Measurements from ENCODE around the gene DLGAP1.

Gene DLGAP1

GRCh38 chr18:3530807-3531206 is 924.3 kb downstream of the DLGAP1 start:
- DNase-seq (ENCODE audit: low read depth), result no peak

- no peak for DNase-seq (ENCODE audit: low read depth)
Measured at GRCh38 chr18:3529601-3530000, 925.5 kb downstream of the DLGAP1 start.

DNA sequence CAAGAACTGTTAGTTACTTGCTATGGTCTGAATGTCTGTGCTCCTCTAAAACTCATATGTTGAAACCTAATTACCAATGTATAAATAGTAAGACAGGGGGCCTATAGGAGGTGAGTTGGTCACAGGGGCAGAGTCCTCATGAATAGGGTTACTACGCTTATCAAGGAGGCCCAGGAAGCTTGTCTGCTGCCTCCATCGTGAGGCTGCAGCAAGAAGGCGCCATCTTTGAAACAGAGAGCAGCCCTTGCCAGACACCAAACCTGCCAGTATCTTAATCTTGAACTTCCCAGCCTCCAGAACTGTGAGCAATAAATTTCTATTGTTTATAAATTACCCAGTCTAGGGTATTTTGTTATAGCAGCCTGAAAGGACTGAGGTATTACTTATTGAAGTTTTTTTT is 926.0 kb downstream of the DLGAP1 start:
- no peak for DNase-seq (ENCODE audit: low read depth)

DNA sequence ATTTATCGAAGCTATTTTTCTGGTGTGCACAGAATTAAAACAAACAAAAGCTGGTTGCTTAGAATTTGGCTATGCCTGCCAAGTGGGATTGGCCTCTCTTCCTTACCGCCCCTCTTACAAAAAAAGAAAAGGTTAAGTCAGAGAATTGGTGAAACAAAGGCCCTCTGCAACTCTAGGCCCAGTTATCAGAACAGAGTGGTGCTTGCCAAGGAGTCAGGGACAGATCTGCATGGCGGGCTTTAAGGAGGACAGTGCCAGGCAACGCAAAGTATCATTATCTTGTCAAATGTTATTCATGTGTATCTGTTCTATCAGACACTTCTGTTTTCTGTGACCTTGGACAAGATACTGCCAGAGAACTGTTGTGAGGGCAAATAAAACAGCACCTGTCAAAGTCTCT is 926.9 kb downstream of the DLGAP1 start:
- no peak for DNase-seq (ENCODE audit: low read depth)

DNA sequence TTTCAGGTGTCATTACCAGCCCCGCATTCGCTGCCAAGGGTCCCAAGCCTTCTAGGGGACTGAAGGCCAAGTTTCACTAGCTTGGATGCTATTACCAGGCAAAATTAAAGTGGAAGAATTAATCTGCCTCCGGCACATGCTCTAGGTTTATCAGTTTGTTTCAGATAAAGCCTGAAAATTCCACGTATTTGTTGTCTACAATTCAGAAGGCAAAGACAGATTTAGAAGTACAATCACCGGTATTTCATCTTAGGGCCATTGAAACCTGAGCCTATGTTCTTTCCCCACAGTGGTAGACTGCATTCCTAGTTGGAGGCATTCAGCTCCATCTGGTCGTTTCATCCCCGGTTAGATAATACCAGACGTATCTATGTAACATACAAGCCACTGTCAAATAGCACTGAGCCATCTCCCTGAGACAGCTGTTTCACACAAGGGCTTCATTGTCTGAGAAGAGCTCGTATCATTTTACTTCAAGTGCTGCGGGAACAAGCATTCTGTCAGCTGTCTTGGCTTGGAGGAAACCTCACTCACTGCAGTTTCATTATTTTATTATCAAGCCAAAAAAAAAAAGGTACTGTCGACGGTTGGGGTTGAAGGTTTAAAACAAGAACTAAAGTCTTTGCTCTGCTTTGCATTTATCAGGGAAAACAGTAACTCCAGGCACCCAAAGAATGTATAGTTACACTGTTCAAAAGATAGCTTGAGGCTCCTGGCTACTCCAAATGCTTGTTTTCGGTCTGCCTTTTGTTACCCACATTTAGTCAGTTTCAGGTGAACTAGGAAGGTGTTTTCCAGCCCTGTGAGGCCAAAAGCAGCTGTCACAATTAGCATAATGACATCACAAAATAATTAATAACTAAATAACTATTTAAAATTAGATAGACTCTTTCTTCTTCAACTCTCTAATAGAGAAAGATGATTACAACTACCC is 928.4 kb downstream of the DLGAP1 start:
- DNase-seq (ENCODE audit: low read depth), result no peak

GRCh38 chr18:3525870-3526420 is 929.2 kb downstream of the DLGAP1 start:
- DNase-seq (ENCODE audit: low read depth), result peak; percentile 12

DNA sequence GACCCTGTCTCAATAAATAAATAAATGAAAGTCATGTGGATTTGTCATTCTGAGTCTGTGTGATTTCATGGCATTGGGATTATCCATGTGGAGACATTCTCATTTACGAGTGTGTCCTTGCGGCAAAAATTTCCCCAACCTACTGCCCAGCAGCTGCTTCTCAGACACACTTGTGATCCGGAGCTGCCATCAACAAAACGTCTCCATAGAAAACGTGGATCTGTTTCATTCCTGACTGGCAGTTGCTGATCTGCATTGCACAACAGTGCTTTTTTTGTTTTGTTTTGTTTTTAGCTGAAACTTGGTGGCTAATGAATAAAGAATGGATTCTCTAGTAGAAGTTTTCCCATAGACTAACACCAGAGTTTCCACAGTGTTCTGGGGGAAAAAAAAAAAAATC is 930.4 kb downstream of the DLGAP1 start:
- no peak for DNase-seq (ENCODE audit: low read depth)

GRCh38 chr18:3520230-3521085 is 934.6 kb downstream of the DLGAP1 start:
- no peak for DNase-seq (ENCODE audit: low read depth)

DNA sequence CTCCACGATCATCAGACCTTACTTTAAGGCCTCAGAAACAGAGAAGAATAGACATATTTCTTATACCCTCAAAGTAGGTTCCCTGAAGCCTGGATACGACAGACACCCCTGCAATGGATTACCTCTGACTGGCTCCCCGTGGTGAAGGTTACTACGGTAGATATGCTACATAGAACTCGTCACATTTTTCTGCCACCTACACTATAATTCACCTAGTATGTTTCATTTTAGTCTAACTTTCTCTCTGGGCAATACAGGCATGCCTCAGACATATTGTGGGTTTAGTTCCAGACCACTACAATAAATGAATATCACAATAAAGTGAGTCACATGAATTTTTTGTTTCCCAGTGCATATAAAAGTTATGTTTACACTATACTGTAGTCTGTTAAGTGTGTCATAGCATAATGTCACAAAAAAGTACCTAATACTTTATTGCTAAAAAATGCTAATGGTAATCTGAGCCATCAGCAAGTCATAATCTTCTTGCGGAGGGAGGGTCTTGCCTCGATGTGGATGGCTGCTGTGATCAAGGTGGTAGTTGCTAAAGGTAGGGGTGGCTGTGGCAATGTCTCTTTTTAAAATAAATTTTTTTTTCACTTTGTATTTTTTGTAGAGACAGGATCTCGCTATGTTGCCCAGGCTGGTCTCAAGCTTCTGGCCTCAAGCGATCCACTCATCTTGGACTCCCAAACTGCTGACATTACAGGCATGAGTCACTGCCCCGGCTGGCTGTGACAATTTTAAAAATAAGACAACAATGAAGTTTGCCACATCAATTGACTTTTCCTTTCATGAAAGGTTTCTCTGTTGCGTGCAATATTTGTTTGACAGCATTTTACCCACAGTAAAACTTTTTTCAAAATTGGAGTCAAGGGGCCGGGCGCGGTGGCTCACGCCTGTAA is 940.5 kb downstream of the DLGAP1 start:
- DNase-seq (ENCODE audit: low read depth), result no peak

DNA sequence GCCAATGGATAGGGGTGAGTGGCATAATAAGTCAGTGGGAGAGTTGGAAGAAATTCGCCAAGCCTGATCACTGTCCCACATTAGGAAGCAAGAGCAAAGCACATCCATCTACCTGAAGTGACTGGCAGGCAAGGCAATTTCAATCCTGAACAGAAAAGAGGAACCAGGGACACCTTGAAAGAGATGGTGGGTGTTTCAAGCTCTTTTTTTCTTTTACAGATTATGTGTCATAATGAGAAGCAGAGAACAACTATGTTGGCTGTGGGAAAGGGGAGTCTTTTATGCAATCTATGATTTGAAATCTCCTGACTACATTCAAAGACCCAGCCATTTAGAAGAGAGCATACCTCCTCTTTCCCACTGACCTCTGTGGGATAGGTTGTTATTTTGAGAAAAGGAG is 941.6 kb downstream of the DLGAP1 start:
- DNase-seq (ENCODE audit: low read depth), result no peak

GRCh38 chr18:3511980-3512379 is 943.1 kb downstream of the DLGAP1 start:
- no peak for DNase-seq (ENCODE audit: low read depth)

DNA sequence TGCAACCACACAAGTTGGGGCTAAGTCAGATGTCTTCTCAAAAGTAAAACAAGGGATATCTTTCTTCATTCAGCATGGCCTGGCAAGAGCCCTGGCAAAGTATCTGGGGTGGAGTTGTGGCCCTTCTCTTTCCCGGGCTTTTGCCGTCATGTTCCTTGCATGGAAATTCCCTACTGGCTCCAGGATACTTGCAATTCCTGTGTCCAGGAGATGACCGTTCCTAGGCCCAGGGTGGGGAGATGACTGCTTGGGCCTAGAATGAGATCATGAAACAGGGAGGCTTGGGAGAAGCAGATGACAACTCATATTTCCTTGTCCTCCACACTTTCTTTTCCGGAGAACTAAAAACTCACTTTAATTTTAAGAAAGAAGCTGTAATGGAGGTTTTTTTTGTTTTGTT is 944.2 kb downstream of the DLGAP1 start:
- no peak for DNase-seq (ENCODE audit: low read depth)

DNA sequence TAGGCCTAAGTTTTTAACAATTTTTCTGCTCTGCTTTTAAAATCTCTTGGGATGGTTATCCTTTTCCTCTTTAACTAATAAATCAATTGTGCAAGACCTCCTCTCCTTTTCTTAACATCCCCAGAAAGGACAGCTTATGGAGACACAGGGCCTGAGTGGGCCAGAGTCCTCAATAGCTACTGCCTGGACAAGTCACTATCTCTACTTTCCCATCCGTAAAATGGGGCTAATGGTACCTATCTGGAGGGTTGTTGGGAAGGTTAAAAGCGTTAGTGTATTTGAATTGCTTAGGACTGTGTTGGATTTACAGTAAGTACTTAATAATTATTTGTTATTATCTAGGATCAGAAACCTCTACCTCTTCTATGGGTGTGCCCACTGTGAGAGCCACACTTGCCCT is 945.1 kb downstream of the DLGAP1 start:
- no peak for DNase-seq (ENCODE audit: low read depth)

GRCh38 chr18:3508576-3509549 is 946.2 kb downstream of the DLGAP1 start:
- DNase-seq (ENCODE audit: low read depth), result no peak

GRCh38 chr18:3504637-3505036 is 950.5 kb downstream of the DLGAP1 start:
- no peak for DNase-seq (ENCODE audit: low read depth)

GRCh38 chr18:3502650-3503049 is 952.5 kb downstream of the DLGAP1 start:
- no peak for DNase-seq (ENCODE audit: low read depth)

- DNase-seq (ENCODE audit: low read depth), result no peak
Measured at GRCh38 chr18:3500016-3500415, 955.1 kb downstream of the DLGAP1 start.

DNA sequence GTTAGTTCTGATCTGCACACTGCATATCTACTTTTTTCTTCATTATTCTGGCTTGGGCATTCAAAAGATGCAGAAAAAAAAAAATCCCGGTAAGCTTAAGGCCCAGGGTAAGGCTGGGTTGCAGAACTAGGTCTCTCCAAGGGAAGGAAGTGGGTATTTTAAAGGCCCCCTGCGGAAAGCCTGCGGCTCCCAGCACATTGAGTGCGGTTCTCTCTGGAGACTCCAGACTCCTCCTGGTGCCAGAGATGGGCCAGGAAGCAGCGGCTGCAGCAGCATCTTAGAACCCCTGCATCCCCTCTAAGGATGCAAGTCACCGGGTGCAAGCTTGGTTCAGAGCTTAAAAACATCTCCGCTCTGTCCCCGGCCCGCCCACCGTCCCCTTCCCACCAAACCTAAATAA is 955.6 kb downstream of the DLGAP1 start:
- no peak for DNase-seq (ENCODE audit: low read depth)

- DNase-seq (ENCODE audit: low read depth), result no peak
Measured at GRCh38 chr18:3498698-3499471, 956.2 kb downstream of the DLGAP1 start.
